HG02763 (cell line): ENCODE data around the gene PSMB9.

Experiments
- ATAC-seq: cut with Tn5 transposase; IDR thresholded peaks from one replicate; pipeline ENCODE4 v1.9.1; 2021; ENCODE audit warnings: mild to moderate bottlenecking, moderate library complexity; ENCODE audit not compliant: unreplicated experiment

The PSMB9 gene

GRCh38 chr6:32838114-32838958 lies 15.7 kb upstream of the PSMB9 start, which contains the start of gene TAP2:
Gene TAP2 (minus strand): TSS chr6:32838739. CDS start chr6:32838233, 506 bp downstream.
- peak; percentile 64 for ATAC-seq

- ATAC-seq, result no peak
These were observed 14.6 kb upstream of the PSMB9 start for GRCh38 chr6:32839356-32839755.

GRCh38 chr6:32840604-32841246 lies 13.3 kb upstream of the PSMB9 start:
- no peak for ATAC-seq

- no peak for ATAC-seq
These were observed 11.9 kb upstream of the PSMB9 start for GRCh38 chr6:32842021-32842650.

GRCh38 chr6:32842690-32843089 lies 11.3 kb upstream of the PSMB9 start:
- no peak for ATAC-seq

- no peak for ATAC-seq
These were observed 10.5 kb upstream of the PSMB9 start for GRCh38 chr6:32843331-32843978.

GRCh38 chr6:32843979-32844838 lies 9.8 kb upstream of the PSMB9 start, which contains the start of gene PSMB8:
Gene PSMB8 (minus strand): TSS chr6:32844047. CDS start chr6:32843996, 51 bp downstream.
- ATAC-seq, result peak; percentile 70

GRCh38 chr6:32844839-32845383 lies 9.1 kb upstream of the PSMB9 start:
- no peak for ATAC-seq

GRCh38 chr6:32845384-32845884 lies 8.6 kb upstream of the PSMB9 start:
- ATAC-seq, result no peak

GRCh38 chr6:32847004-32847403 lies 7.0 kb upstream of the PSMB9 start:
- ATAC-seq, result no peak

- no peak for ATAC-seq
These were observed 6.2 kb upstream of the PSMB9 start for GRCh38 chr6:32847795-32848194.

- no peak for ATAC-seq
These were observed 4.9 kb upstream of the PSMB9 start for GRCh38 chr6:32849126-32849525.

- ATAC-seq, result no peak
These were observed 3.0 kb upstream of the PSMB9 start for GRCh38 chr6:32851025-32851424.

- ATAC-seq, result no peak
These were observed 1.8 kb upstream of the PSMB9 start for GRCh38 chr6:32852018-32852843.

- peak; percentile 10 for ATAC-seq
These were observed 1.0 kb upstream of the PSMB9 start for GRCh38 chr6:32852844-32853540.

- peak; percentile 2 for ATAC-seq
These were observed 585 bp downstream of the PSMB9 start for GRCh38 chr6:32854376-32855178.

GRCh38 chr6:32855467-32856174 lies 1.6 kb downstream of the PSMB9 start:
- no peak for ATAC-seq
